HG02970 (cell line): ENCODE measurements around the gene SLC44A2.

Source experiments
- ATAC-seq: cut with Tn5 transposase; IDR thresholded peaks from one replicate; pipeline ENCODE4 v1.9.1; 2021; ENCODE audit warnings: mild to moderate bottlenecking, moderate library complexity, moderate number of reproducible peaks; ENCODE audit not compliant: unreplicated experiment, low FRiP score

Gene SLC44A2

DNA sequence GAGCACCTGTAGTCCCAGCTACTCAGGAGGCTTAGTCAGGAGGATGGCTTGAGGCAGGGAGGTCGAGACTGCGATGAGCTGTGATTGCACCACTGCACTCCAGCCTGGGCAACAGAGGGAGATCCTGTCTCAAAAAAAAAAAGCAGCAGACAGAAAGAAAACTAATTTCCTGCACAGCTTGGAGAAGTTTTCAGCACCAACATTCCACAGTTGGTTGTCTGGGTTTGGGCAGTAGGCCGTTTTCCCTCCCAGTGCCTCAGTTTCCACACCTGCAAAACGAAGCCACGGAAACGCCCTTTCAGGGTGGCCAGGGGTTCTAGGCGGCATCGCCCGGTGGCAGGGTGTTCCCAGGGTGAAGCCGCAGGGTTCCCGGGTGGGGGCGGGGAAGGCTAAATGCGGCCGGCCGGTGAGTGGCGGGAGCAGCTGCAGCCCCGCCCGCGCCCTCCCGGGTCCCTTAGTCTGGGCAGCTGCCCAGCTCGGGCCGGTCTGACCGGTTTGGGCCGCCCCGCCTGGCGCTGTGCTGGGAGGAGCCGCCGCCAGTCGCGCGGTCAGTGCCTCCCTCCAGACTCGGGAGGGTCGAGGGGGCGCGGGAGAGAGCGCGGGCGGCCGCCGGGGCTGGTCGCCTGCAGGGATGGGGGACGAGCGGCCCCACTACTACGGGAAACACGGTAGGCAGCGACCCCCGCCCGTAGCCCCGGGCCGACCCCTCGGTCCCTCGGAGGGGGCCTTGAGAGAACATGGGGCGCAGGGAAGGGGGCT lies at the start of gene SLC44A2:
Gene SLC44A2, plus strand, starts transcription at position 551 of the 759 bp plus-strand sequence. Its CDS starts 81 bp downstream, at position 632.
- ATAC-seq = no peak

DNA sequence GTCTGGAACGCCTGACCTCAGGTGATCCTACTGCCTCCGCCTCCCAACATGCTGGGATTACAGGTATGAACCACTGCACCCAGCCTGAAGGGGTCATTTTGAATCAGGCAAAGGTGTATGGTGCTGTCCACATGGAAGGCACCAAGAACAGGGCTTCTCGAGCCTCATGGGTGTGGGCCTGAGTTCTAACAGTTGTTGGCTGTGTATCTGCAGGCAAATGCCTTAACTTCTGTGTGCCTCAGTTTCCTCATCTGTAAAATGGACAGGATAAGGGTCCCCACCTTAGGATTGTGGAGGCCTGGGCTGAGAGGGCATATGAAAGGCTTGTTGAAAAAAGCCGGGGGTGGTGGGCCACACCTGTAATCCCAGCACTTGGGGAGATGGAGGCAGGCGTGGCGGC lies 47.4 kb upstream of the SLC44A2 start:
- no peak for ATAC-seq

DNA sequence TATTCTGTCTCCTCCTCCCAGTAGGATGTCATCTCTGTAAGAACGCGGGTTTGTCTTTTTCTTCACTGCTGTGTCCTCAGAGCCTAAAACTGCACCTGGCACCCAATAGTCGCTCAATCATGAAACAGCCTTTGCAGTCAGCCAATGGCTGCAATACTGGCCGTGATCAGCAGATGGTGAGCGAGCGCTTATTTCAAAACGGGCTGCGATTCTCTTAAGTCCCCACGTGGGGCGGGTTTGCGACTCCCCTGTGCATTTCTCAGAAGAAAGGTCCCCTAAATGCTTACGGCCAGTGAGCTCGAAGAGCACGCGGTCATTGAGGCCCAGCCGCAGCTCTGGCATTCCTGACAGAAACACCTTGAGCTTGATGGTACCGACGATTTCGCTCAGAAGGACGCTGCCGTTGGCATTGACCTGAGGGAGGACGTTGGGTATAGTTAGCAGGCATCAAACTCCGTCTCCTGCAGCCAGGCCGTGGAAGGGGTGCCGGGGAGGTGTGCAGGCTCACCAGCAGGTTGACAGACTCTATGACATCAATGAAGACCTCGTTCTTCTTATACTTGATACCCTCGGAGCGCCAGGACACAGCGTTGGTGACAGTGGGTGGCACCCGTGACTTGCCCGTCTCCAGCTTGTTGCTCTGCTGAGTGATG lies 44.2 kb upstream of the SLC44A2 start:
- no peak for ATAC-seq

DNA sequence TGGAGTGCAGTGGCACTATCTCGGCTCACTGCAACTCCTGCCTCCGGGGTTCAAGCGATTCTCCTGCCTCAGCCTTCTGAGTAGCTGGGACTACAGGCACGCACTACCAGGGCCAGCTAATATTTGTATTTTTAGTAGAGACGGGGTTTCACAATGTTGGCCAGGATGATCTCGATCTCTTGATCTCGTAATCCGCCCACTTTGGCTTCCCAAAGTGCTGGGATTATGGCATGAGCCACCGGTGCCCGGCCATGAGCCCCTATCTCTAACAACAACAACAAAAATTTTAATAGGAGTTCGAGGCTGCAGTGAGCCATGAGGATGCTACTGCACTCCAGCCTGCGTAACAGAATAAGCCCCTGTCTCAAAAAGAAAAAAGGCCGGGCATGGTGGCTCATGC lies 43.3 kb upstream of the SLC44A2 start:
- no peak for ATAC-seq

DNA sequence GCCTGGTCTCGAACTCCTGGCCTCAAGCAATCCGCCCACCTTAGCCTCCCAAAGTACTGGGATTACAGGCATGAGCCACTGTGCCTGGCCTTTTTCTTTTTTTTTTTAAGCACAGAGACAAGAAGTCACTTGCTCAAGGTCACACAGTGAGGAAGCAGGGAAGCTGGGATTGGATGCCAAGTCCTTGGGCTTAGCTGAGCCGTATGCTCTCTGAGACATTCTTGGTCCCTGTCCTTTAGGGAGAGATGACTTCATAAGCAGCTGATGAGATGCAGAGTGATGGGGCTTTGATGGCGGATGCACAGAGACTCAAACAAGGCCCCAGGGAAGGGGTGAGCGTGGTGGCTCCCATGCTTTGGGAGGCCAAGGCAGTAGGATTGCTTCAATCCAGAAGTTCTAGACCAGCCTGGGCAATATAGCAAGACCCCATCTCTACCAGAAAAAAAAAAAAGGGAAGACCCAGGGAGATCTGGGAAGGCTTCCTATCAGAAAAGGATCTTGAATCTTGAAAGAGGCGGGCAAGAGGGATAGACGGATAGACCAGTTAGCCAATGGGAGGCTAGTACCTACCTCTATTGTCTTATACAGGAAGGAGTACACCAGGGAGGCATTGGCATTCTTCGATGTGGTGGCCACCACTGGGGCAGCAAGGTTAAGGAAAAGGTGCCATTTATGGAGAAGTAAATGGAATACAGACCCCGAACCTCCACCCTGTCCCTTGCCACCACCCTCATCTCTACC lies 42.1 kb upstream of the SLC44A2 start:
- no peak for ATAC-seq

DNA sequence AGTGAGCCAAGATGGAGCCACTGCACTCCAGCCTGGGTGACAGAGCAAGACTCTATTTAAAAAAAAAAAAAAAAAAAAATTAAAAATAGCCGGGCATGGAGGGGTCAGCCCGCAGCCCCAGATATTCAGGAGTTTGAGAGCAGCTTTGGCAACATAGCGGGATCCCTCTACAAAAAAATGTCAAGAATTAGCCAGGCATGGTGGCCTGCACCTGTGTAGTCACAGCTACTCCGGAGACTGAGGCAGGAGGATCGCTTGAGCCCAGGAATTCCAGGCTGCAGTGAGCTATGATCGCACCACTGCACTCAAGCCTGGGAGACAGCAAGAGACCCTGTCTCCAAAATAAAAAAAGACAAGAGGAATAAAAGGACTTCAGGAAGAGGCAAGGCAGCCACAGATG lies 39.0 kb upstream of the SLC44A2 start:
- ATAC-seq = no peak

DNA sequence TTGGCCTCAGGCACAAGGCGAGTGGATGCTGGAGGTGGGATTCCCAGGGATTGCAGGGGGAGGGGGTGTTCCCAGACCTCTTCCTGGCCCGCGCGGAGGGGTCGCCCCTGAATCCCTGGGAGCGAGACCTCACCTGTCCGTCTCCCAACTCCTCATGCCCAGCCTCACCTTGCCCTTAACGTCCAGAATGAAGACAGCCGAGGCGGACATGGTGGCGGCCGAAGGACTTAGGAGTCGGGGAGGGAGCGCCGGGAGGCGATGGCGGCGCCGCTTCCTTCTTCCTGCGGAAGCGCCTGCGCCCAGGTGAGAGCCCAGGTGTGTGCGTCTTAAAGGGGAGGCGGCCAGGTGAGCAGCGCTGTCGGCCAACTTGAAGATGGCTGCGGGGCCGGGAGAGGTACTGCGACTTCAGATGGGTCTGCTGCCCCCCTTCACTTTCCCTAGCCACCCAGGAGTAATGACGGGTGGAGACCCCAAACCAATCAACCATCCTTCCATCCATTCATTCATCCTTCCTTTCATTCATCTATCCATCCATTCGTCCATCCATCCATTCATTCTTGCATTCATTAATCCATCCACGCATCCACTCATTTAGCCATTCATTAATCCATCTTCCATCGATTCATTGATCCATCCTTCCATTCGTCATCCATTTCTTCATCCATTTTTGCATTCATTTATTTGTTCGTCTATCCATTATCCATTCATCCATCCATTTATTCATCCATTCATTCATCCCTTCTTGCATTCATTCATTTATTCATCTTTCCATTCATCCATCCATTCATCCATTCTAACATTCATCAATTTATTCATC lies 38.1 kb upstream of the SLC44A2 start, which contains the start of gene AP1M2:
Gene AP1M2, minus strand, starts transcription at position 291 of the 817 bp plus-strand sequence. Its CDS starts 81 bp downstream, at position 210.
- ATAC-seq = no peak

DNA sequence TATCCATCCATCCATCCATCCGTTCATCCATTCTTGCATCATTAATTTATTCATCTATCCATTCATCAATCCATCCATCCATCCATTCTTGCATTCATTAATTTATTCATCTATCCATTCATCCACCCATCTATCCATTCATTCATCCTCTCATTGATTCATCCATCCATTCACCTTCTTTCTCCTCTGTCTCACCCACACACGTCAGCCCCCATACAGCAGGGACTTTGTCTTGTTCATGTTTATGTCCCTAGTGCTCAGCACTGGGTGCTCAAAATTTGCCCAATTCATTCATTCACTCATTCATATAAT lies 37.6 kb upstream of the SLC44A2 start:
- no peak for ATAC-seq

DNA sequence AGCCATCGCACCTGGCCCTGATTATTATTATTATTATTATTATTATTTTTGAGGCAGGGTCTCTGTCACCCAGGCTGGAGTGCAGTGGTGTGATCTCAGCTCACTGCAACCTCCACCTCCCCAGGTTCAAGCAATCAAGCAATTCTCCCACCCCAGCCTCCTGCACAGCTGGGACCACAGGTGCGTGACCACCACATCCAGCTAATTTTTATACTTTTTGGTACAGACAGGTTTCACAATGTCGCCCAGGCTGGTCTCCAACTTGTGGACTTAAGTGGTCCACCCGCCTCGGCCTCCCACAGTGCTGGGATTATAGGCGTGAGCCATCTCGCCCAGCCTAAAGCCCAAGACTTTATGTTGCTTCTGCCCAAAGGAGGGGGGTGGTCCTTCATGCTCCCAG lies 32.2 kb upstream of the SLC44A2 start:
- ATAC-seq = no peak

DNA sequence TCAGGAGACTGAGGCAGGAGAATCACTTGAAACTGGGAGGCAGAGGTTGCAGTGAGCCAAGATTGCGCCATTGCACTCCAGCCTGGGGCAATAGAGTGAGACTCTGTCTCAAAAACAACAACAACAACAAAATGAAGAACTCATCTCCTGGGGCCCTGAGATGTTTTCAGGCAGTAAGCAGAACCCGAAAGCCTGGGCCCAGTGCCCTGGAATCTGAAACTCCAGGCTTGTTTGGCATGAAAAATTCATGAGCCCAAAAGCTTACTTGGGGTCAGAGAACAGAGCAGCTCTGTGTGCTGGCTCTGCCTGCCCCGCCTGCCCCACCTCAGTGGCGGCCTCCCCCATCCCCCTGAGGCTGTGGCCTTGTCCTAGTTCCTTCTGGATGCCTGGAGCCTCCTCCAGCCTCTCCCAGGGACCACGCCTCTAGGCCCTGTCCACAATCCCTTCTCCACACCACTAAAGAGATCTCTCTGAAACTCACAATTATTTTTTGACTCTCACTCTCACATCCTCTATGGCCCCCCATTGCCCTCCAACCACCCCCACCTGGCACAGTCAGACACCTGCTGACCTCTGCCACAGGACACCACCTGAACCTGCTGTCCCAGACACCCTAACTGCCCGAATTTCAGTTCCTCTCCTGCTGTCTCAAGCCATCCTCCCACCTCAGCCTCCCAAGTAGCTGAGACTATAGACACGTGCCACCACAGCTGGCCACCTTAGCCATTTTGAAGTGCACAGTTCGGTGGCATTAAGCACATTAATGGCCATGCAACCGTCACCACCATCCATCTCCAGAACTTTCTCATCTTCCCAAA lies 31.3 kb upstream of the SLC44A2 start:
- ATAC-seq = no peak

DNA sequence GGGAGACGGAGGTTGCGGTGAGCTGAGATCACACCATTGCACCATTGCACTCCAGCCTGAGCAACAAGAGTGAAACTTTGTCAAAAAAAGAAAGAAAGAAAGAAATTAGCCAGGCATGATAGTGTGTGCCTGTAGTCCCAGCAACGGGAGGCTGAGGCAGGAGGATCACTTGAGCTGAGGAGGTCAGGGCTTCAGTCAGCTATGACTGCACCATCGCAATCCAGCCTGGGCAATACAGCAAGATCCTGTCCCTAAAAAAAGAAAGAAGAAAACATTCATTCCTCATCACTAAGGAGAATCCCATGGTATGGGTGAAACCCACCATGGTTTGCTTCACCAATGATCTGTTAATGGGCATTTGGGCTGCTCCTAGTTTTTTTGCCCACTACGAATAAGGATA lies 25.2 kb upstream of the SLC44A2 start:
- ATAC-seq = no peak

DNA sequence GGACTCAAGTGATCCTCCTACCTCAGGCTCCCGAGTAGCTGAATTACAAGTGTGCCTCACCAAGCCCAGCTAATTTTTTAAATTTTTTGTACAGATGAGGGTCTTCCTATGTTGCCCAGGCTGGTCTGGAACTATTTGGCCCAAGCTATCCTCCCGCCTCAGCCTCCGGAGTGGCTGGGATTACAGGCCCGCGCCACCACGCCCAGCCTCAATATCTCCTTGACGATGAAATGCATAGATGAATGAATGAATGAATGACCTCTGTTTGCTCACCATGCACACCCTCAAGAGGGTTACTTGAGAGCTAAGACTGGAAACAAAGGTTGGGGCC lies 23.4 kb upstream of the SLC44A2 start:
- ATAC-seq = no peak

DNA sequence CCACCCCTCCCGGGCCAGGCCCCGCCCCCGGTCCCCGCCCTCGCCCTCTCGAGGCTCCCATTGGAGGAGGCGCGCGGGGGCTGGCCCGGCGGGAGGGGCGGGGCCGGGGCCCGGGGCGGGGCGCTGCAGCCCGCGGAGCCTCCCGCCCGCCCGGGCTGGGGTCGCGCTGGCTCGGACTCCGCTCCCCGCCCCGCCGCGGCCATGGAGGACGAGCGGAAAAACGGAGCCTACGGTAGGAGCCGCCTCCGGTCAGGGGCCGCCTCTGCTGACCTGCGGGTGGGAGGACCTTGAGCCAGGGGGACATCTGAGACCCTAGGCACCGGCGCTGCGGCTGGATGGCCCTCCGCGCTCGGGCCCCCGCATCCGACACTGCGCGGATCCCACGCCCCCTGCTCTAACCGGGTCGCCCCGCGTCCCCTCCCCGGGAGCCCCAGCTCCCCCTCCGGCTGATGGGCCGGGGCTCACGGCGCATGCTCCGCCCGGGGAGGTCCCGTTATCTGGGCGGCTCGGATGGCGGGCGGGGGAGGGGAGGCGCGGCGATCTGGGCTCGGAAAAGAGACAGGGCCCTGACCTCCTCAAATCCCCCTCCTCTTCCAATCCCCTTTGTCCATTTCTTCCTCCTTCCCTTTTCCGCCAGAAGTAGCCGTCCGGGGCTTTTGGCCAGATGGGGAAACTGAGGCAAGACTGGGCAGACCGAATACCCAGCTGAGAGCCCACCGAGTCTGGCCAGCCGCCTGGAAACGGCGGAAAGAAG lies 22.8 kb upstream of the SLC44A2 start:
- peak; percentile 59 for ATAC-seq

DNA sequence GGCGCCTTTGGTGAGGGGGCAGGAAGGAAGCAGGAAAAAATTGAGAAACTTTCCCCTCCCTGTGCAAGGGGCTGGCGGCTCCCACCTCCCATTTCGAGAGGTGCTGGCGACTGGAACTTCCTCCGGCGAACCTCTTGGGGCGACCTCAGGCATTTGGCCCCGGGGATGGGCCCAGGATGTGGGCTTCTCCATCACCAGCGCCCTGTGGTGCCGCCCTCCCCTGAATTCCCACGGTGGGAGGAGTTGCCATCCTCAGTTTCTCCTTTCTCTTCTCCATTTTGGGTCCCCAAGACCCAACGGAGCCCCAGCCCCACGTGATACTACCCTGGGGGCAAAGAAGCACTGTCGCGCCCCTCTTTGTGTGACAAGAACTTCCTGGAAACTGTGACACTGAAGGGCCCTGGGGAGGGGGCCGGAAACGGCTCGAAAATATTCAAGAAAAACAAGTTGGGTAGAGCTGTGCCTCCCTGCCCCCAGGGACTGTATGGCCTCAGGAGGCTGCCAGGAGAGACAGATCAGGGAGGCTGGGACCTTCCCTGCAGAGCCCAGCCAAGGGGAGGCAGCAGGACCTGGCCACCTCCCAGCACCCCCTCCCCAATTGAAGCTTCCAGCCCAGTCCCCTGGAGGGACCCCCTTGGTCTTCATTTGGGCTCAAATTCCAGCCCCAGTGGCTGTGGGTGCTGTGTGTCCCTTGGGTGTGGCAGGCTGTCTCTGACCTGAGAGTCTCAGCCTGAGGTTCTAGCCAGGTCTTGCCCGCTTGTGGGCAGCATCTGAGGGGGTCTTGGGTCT lies 22.1 kb upstream of the SLC44A2 start:
- peak; percentile 33 for ATAC-seq

DNA sequence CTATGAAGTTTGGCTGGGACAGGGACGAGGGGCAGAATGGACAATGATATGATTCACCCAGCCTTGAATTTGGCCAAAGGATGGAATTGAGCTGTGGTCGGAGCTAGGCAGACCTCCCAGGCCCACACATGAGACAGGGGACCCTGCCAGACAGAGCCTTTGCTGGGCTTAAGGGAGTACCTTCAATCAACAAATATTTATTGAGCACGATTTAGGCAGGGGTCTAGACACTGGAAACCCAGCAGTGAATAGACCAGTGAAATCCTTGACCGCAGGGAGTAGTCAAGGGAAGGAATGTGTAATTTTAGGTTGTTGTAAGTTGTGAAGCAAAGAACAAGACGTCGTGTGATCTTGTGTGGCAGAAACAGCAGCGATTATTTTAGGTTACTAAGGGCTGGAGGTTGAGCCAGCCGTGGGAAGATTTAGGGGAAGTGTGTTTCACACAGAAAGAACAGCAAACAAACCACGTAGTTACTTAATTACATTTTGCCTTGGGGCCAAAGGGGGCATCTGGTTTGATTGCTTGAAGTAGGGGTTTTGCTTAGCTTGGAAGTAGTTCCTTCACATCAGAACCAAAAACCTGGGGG lies 21.4 kb upstream of the SLC44A2 start:
- peak; percentile 27 for ATAC-seq

DNA sequence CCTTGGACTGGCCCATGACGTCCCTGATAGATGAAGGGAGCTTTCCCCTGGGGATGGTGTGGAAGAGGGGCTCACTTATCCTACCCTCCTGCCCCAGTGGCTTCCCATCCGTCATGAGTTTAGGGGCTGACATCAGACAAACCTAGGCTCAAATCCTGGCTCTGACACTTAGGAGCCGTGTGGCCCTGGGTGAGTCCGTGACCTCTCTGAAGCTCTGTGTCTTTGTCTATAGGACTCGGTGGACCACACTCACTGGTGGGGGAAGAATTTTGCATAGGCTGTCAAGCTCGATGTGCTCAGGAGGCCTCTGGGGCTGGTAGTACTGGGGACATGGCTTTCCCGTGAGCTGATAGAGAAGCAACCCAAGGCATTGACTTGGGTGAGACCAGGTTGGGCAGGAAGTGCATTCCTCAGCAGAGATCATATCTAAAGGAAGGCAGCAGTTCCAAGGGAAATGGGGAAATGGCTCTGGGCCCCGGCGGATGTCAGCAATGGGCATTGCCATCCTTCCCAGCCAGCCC lies 20.8 kb upstream of the SLC44A2 start:
- peak; percentile 12 for ATAC-seq

DNA sequence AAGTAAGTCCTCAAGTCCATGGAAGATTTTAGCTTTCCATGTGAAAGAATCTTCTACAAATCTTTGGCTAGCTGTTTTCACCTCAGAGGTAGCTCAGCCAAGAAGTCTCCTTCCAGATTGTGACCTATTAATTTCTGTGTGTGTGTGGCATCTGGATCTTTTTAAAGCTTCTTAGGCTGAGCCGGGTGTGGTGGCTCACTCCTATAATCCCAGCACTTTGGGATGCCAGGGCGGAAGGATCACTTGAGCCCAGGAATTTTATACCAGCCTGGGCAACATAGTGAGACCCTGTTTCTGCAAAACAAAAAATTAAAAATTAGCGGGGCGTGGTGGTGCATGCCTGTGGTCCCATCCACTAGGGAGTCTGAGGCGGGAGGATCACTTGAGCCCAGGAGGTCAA lies 13.4 kb upstream of the SLC44A2 start:
- ATAC-seq = no peak
